Heart left ventricle (tissue), 13 donors: ENCODE data around the gene CCDC181.

Experiments
- CTCF ChIP-seq, 12 donors: fragments of 200-600 bp; sonication (generic) in 4 of 12; IDR thresholded peaks; one replicate each; pipeline versions ENCODE4 v1.5.0 to v1.8.0; 2018 to 2022; ENCODE audit warnings: antibody characterized with exemption in 12 of 12, mild to moderate bottlenecking in 5 of 12
- POLR2A ChIP-seq, 2 donors: fragments of 450-650 bp; IDR thresholded peaks; one replicate each; pipeline ENCODE4 v1.6.1; 2017; ENCODE audit warnings: antibody characterized with exemption in 2 of 2, mild to moderate bottlenecking in 2 of 2, moderate library complexity in 2 of 2
- donor health status: ischemic (EF 13 %, LVEDD 7.1; RV severe dilation, severe dysfunction).
- donor health status: DM: no; HTN: yes; CAD: no.
- donor health status: DM: no; HTN: no; CAD: no.
- donor health status: ischemic (EF 25% LVEDD 6.9; RV normal size, moderate dysfunction).
- donor health status: ischemic (EF 25% LVEDD 5.7; RV mildly dilated, moderate dysfunction).
- donor health status: ischemic (EF 35%, LVEDD 5.7; RV mildly dilated, moderate dysfunction).
- donor health status: nonischemic (EF 11% LVEDD 7.7; RV severe dilation, severe dysfunction).
- donor health status: DM: yes; HTN: yes; CAD: no.
- donor health status: PGD.
- donor health status: ischemic (EF 29% LVEDD 5.4; RV normal size, mild dysfunction).
- donor health status: nonischemic (EF 23%, LVEDD 6.1; RV moderate dilation, normal function).

DNA sequence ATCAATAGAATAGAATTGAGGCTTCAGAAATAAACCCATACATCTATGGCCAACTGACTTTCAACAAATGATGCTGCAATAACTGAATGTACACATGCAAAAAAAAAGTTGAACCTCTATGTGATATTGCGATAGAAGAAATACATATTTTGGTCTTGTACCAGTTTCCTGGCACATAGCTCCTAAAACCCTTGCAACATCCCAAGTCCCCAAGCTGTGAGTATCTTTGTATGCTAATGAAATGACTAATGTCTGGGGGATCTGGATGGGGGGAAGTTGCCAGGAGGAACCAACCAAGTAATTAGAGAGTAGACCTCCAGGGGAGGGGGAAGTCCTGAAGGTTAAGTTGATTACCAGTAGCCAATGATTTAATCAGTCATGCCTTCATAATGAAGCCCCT, 34.9 kb downstream of the CCDC181 start:
- TF ChIP-seq CTCF (IDR thresholded peaks at IDR 0.05) (no peak), POLR2A (IDR thresholded peaks at IDR 0.05) (no peak)
